HG02970 (cell line): ENCODE measurements around the gene TWIST1.

ENCODE experiments used
- ATAC-seq: cut with Tn5 transposase; IDR thresholded peaks from one replicate; pipeline ENCODE4 v1.9.1; 2021; ENCODE audit warnings: mild to moderate bottlenecking, moderate library complexity, moderate number of reproducible peaks; ENCODE audit not compliant: unreplicated experiment, low FRiP score

Gene TWIST1

DNA sequence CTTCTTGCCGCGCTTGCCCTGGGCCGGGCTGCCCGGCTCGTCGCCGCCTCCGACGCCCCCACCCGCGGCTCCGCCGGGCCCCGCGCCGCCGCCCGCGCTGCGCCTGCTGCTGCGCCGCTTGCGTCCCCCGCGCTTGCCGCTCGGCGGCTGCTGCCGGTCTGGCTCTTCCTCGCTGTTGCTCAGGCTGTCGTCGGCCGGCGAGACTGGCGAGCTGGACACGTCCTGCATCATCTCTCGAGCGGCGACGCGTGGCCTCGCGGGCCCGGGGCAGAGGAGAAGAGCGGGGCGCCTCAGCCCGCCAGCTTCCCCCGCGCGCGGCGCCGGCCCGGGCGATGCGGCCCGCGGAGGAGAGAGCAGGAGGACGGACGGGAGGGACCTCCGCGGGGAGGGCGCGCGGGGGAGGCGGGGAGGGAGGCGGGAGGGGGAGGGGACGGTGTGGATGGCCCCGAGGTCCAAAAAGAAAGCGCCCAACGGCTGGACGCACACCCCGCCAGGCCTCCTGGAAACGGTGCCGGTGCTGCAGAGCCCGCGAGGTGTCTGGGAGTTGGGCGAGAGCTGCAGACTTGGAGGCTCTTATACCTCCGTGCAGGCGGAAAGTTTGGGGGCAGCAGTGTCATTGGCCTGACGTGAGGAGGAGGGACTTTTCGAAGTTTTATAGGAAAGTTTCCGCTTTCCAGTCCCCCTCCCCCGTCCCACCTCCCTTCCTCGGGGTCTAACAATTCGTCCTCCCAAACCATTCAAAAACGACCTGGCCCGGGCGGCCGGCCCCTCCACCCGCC is at the start of gene TWIST1:
Gene TWIST1, minus strand, starts transcription at position 546 of the 779 bp plus-strand sequence. Its CDS starts 315 bp downstream, at position 231.
- ATAC-seq, result peak; percentile 47

DNA sequence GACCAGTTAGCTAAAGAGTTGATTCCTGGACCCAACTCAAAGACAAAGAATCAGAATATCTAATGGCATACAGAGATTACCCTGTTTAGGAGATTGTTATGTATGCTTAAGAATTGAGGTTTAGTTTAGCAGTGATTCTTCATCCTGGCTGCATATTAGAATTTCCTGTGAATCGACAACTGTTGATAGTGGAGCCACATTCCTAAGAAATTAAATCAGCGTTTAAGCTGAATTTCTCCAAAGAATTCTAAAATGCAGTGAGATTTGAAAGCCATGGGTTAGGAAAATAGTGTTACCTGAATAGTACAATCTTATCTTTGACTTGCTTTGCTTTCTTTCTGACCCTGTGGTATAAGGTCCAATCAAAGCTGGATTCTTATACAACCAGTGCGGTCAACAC is 44.2 kb upstream of the TWIST1 start:
- no peak for ATAC-seq

DNA sequence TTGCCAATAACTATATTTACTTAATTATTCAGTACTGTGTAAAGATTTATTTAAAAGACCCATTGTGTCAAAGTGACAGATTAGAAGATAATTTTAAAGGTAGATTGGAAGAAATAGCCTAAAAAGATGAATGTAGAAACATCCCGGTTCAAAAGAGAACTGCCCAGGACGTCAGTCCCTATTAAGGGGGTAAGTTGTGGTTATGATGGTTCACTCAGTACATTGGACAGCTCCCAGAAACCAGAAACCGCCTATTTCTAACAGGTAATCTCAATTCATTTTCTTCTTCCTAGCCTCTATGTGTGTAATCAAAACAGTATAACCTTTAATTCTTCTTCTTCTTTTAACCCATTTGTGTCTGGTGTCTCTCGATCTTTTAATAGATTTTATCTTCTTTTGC is 29.3 kb upstream of the TWIST1 start:
- no peak for ATAC-seq

DNA sequence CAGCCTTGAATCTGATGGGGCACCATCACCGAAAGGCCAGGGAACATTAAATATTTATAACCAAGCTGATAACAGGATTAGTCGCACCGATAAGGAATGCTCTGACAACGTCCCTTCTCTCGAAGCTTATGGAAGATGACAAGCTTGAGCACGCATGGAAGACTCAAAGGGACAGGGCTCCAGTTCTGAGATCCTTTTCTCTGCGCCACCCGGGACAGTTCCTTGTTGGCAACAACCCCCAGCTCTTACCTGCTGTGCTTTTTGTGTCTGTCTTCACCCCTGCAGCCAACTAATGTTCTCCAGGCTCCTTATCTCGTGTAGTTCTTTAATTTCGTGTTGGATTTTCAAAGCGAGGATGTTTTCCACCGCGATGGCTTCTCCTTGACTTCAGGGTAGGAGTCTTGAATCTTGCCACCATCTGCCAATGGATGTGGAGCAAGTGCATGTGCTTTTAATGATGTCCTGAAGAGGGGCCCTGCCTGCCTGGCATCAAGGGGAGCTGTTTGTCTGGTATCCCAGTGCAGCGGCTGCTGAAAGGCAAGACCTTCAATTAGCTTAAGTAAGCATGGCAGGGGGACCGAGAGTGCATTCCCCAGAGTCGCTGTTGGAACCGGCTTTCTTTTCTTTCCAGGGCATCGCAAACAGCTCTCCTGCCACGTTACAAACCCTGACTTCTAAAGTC is 28.1 kb upstream of the TWIST1 start:
- ATAC-seq, result no peak

DNA sequence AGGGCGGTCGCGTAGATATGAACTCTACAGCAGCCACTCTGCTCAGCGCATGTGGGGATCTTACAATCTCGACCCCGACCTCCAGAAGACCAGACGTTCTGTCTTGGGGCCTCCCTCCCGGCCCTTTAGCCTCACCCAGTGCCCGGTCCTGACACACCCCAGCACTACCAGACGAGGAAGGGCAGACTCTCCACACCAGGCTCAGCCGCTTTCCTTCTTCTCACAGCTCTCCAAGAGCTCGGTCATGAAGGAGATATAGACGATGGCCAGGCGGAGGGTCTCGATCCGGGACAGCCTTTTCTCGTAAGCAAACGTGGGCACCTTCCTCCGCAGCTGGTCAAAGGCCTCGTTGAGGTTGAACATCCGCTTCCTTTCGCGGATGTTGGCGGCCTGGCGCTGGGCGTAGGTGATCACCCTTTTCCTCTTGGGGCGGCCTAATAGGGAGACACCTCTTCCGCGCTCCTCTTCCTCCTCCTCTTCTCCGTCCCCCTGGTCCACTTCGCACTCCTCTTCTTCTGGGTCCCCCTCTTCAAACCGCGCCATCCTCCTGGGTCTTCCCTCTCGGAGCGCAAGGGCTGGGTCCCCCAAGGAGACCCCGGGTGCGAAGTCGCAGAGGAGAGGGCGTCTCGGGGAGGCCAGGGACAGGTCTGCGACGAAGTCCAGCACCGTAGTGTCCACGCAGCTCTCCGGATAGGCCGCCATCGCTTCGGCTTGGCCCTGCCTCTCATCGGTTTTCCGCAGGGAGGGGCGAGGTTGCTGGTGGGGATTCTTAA is 27.4 kb upstream of the TWIST1 start, which contains the start of gene FERD3L:
Gene FERD3L, minus strand, starts transcription at position 761 of the 773 bp plus-strand sequence. Its CDS starts 59 bp downstream, at position 702.
- no peak for ATAC-seq

DNA sequence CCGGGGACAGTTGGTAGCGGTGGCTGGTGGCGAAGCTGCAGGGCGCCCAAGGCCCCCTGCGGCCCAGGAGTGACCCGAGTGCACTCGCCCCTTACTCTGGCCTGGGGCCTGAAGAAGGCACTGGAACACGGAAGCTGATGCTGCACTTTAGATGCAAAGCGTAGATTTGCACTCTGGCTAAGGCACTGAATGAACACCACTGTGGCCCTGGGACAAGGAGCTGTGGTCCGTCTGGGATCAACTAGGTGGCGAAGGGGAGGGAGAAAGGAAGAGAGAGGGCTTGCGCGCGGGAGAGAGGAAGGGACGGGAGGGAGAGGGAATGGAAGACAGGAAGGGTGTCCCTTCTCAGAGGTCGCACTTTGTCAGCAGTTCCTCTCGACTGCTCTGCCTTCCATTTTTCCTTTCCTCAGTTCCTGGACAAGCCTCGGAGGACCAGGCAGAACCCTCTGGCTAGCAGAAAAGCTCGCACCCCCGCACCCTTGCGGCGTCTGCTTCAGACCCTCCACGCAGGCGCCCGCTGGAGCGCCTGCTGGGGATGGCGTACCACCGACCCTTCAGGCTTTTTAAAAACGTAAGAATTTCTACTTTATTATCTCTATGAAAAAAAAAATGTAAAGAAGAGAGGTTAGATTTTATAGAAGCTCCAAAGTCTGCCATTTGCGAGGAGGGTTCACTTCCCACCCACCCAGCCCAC is 26.6 kb upstream of the TWIST1 start:
- no peak for ATAC-seq

DNA sequence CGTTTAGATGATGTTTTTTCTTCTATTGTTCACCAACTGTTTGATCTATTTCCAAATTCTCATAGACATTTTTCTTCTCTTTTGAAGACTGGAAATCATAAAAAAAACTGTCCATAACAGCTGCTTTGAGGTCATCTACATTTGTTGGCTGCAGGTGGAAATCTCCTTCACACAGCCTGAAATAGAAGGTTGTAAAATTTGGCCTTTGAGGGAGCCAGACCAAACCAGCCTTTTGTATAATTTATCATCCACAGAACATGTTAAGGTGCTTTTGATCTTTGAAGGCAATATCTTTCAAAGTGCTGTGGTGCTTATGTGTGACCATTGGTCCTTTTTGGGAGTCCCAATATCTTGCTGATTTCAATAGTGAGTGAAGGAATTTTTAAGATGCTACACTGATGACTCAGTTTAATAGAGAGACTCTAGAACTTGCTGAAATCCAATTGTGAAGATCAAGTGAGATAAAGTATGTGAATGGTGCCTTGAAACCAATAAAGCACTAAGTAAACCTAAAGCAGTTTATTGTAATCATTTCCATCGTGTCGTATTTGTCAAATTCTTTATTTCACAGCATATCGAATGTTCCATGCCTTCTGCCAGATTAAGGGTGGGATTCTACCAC is 22.4 kb upstream of the TWIST1 start:
- ATAC-seq, result no peak

DNA sequence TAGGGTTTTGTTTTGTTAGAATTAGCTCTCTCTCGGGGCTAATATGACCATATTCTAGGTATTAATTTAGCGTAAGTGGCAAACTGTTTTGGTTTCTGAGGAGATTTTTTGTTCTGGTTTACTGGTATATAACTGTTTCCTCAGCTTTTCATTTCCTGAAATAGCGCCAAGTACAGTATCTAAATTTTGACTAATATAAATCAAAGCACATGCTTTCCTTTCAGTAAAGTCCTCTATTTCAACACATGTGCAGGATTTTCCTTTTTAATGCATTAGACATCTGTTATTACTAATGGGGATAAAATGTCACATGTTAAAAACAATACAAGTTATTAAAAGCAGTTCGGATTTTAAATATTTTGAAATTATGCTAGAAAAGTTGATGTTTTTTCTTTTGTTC is 16.4 kb upstream of the TWIST1 start:
- ATAC-seq, result no peak

DNA sequence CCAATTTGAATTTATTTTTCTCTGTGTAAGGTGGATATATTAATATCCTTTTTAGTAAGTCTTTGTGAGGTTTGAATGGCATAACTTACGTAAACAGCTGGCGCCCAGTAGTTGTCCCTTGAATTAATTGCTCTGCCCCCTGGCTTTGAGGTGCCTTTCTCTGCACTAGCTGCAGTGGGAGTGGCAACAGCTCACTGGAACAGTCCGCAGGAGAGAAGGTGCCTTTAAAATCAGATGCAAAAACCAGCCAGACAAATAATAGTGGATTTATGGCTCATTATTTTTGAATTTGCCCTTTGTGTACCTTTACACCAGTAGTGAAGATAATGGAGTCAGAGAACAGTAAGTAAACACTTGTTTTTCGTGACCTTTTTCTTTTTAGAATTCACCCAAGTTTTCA is 16.0 kb upstream of the TWIST1 start:
- ATAC-seq, result no peak

DNA sequence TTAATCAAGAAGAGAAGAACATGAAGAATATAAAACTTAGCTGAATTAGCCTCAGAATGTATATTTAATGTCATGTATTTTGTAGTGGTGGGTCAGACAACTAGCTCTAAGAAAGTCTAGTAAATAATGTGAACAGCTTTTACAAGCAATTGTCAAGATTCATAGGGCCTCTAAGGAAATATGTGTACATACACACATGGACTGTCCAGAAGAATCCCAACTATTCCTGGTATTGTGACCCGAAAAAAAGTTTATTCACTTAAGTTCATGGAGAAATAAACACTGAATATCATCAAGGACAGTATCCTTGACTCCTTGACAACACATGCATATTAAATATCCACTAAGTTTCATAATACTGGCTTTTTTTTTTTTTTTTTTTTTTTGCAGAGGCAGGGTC is 11.4 kb upstream of the TWIST1 start:
- ATAC-seq, result no peak

DNA sequence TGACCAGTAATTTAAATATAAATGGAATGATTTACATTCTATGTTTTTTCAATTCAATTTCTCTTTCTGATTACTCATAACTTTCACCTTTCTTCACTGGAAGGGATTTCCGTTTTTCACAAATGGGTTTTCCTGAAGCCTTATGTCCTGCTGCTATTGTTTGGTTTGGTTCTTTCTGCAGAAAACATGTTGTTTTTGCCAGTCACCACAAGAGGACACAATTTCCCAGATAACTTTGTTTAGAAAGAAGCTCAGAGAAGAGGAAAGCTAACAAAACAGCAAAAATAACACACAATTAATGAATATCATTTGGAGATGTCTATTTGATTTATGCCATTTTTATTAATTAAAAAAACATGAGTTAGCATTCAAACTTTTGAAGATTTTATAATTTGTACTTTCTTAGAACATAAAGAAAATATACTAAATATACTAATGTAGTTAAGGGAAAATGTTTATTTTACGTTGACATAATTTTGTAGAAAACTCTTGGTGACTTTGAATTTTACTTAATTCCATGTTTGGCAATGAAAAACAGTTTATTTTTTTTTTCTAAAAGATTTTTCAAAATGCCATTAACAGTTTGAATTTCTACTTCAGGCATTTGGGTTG is 4.6 kb upstream of the TWIST1 start:
- no peak for ATAC-seq

DNA sequence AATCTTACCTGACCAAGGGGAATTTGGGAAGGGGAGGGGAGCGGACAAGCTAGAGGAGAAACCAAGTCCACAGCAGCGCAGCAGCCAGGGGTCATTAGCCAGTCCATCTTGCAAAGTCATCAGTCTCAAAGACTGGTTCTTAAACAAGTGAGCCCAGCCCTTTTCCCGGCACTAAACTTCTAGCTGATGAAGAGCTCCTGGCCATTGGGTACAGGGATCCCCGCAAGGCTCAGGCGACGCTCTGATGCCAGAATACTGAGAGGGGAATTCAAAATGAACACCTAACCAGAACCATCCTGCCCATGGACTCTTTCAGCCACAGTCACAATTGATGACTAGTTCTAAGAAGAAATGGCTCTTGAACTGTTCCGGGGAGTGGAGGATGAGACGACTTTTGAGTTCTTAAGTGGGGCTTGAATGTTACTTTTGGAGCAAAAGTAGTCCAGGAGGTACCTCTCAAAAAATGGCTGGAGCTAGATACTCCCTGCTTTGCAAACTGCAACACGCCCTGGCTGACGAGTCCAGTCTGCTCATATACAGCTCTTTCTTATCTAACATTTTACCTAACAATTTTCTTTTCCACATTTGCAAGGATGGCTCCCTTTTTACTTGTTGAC is 2.5 kb upstream of the TWIST1 start:
- ATAC-seq, result no peak

DNA sequence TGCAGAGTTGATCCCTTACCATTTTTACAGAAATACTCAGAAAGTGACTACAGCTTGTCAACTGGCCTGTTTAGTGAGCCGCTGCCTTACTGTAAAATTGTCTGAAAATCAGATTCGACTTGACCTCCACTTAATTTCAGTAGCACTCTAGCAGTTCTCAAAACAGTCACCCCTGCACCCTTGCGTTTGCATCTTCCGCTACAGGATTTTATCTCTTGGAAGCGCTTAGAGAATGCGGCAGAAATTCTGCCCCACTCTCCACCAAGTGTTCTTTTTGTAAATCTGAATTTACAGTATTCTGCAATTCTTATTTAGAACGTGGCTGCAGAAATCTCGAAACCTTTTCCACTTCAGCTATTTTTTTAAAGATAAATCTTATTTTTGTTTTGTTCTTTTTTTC is 1.9 kb upstream of the TWIST1 start:
- no peak for ATAC-seq

DNA sequence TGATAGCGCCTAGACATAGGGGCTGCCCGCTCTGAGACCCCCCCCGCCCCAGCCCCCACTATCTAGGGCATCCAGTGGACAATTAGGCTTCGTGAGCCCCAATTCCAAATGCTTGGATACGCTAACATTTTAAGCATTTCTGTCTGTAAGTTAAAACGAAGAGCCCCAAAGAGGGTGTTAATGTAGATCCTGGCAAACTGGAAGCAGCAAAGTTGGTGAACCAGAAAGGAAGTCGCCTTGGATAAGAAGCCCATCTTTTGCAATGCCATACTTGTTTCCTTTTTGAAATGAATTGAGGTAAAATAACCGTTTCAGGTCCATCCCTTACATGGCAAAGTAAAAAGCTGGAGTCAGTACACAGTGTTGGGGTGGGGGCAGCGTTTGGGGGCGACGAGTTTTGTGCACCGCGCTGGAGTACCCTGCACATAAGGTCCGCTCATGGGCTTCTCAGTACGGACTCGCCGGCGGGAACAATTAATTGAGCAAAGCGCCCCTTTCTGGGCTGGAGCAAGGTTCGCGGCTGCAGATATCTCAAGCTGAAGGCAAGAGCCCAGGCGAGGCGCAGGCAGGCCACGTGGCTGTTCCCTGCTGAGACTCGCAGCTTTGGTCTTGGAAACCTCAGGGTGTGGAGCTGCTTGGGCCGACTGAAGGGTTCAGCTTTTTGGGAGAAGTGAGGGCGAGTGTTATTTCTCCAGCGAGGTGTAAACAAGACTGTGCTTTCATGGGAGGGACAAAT is 1.4 kb upstream of the TWIST1 start:
- no peak for ATAC-seq

DNA sequence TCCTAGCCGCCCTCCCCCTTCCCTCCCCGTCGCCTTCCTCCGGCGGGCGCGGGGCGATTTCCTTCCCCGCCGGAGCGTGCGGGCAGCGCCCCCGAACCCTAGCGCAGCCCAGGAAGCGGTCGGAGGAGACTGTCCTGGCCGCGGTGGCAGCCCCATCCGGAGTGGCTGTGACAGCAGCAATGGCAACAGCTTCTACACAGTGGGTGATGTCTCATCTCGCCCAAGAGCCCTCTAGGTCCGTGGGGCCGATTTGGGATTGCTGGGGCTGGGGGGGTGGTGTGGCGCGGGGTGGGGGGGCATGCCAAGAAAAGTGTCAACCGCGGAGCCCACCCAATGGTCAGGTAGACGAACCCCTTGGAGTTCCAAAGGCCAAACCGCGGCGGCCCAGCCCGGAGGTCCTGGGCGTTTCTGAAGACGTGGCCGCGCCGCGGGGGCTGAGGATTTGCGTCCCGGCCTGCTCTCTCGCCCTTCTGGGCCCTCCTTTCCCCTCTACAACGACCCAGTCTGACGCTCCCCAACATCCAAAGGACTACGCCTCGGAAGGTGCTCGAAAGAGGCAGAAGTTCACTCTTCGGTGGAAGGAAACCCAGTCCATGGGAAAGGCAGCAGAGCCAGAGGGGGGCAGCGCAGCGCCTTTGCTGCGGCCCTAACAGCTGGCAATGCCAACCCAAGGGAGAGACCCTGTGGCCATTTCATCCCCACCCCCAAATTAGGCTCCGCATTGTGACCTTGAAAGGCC is 603 bp upstream of the TWIST1 start:
- ATAC-seq, result no peak

DNA sequence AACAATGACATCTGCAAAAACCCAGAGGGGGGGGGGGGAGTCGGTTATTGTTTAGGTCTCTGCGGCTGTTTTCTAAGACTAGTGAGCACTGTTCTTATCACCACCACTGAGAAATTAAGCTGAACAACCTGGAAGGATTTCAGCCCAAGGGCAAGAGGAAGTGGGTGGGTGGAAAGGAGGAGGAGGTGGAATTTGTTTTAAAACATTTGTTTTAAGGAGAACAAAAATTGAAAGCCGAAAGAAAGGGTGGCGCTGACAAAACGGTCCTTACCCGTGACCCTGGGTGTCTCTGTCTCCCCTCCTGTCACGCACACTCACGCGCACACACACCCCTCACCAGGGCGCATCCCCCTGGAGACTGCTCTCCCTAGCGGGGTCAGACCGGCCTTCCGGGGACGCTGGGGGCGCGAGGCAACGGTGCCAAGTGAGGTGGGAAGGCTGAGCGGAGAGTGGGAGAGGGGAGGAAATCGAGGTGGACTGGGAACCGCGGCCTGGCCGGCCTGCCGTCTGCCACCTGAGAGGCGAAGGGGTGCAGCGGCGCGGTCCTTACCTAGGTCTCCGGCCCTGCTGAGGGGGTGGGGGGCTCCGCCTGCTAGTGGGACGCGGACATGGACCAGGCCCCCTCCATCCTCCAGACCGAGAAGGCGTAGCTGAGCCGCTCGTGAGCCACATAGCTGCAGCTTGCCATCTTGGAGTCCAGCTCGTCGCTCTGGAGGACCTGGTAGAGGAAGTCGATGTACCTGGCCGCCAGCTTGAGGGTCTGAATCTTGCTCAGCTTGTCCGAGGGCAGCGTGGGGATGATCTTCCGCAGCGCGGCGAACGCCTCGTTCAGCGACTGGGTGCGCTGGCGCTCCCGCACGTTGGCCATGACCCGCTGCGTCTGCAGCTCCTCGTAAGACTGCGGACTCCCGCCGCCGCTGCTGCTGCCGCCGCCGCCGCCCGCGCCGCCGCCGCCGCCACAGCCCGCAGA is 1.0 kb downstream of the TWIST1 start:
- ATAC-seq, result peak; percentile 19

DNA sequence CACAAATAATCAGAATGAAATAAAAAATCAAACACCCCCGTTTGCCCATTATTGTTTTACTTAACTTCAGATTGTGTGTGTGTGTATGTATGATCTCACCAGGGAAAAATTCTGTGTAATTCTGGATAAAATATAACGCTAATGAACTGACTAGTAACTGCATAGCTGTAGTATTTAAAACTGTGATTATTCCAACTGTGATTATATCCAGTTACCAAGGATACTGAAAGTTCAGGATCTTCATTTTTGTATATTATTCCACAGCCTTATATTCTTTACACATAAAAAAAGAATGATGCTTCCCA is 2.9 kb downstream of the TWIST1 start:
- no peak for ATAC-seq
